Activated T-cell treated with anti-CD3 and anti-CD28 coated beads for 24 hours (primary cell): ENCODE data around the gene ABCG1.

Experiments
- DNase-seq: peaks from one replicate; pipeline ENCODE4 v3.0.0-alpha.2; 2020; ENCODE audit warnings: low read depth

ABCG1 gene

GRCh38 chr21:42321231-42321630, 102.3 kb downstream of the ABCG1 start:
- no peak for DNase-seq

GRCh38 chr21:42321845-42322244, 102.9 kb downstream of the ABCG1 start:
- no peak for DNase-seq

- no peak for DNase-seq
Measured at GRCh38 chr21:42324896-42325295, 106.0 kb downstream of the ABCG1 start.

GRCh38 chr21:42330380-42331371, 111.7 kb downstream of the ABCG1 start:
- no peak for DNase-seq

DNA sequence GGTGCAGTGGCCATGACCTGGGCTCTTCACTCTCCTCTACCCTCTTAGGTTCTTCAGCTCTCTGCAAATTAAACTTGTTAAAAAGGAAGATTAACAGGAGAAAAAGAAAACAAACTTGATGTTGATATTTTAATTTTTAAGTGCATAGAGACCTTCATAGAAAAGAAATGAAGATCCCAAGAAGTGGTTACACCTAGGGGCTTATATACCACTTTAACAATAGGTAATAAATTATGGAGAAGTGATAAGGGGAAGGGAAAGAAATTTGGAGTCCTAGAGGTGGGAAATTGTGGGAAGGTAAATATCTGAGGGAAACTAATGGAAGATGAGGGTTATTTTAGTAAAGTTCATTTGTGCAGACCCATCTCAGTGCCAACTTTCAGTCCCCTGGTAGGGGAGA, 112.7 kb downstream of the ABCG1 start:
- no peak for DNase-seq

GRCh38 chr21:42332557-42333317, 113.8 kb downstream of the ABCG1 start:
- no peak for DNase-seq

- no peak for DNase-seq
Measured at GRCh38 chr21:42336054-42336453, 117.1 kb downstream of the ABCG1 start.

- no peak for DNase-seq
Measured at GRCh38 chr21:42337276-42337675, 118.3 kb downstream of the ABCG1 start.

DNA sequence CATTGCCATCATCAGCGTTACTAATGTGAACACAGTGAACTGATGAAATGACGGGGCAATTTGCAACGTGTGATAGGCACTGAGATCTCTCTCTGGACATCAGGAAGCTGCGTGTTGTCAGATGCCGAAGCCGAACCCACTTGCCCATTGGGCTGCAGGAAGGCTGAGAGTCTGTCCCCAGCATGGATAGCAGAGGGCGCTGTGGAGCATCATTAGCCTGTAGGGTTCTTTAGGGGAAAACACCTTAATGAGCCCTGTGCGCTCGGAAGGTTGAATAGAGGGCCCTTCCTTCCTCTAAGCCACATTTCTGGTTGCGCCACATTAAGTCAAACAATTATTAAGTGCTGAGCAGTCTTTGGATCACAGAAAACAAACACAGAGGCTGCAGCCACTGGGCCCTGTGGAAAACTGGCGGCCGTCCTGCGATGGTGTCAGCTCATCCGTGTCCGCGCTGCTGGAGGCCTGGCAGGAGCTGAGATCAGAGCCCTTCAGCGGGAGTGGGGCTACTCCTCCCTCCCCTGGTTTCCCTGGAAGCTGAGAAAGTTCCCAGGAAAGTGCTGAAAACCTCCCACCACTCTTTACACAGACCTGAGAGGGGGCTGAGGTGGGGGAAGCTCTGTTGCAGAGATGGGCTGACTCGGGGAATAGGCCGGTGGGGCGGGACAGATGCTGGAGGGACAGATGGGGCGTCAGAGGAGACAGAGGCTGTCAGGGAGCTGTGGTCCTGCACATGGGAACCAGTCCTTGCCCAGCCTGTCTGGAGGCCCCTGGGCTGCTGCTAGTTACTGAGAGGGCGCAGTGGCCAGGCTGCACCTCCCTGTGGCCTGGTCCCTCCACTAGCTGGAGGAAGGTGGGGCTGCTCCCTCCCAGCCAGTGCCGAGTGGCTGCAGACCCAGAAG, 119.1 kb downstream of the ABCG1 start:
- peak; percentile 76 for DNase-seq

DNA sequence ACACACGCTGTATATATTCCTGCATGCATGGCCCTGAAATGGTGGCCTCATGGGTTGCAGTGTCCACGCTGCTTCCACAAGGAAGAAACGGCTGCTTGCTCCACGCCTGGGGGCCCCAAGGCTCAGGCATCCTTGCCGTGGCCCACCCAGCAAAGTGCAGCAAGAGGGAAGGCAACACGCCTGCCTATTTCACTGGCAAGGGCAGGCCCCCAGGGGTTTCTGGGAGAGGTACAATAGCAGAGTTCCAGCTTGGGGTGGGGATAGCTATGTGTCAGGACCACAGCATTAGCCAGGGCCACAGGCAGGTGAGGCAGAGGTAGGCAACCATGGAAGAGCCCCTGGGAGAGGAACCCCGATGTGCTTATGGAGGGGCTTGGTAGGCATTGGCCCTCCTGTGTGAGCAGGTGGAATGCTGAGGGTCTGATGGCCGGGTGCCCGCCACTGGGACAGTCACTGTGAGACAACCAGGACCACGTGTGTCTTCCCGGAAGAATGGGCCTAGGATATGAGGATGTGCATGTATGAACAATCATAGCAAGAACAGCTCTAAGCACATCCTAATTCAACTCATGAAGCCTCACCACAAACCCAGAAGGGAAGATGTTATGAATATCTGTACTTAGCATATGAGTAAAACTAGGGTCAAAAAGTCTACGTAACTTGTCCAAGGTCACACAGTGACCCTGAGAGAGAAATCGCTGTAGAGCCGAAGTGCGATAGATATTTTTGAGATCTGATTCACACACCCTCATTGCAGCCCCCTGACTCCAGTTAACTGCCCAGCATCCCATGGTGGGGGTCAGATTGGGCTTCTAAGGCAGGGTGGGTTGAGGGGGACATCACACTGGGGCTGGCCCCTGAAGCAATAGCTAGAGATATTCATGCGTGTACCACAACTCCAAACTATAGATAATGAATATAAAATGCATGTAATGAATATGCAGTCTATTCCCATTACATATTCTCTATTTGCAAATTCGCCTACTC, 120.1 kb downstream of the ABCG1 start:
- DNase-seq, result no peak

GRCh38 chr21:42340187-42341050, 121.5 kb downstream of the ABCG1 start:
- no peak for DNase-seq

DNA sequence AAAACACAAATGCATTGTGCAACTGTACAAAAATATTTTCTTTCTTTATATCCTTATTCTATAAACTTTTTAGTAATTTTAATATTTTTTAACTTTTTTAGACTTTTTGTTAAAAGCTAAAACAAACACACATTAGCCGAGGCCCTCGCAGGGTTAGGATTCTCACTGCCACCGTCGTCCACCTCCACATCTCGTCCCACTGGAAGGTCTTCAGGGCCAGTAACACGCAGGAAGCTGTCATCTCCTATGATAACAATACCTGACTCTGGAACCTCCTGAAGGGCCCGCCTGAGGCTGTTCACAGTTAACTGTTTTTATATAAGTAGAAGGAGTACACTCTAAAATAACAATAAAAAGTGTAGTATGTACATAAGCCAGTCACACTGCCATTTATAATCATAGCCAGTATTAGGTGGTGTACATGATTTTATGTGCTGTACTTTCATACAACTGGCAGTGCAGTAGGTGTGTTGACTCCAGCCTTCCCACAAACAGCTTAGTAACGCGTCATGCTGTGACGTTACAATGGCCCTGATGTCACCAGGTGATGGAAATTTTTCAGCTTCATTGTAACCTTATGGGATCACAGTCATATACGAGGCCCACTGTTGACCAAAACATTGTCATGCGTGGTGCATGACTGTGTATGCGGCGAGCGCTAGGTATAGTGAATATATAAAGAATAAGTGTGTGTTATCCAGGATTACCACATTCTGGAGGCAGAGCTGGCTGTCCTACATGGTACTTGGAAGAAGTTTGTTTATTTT, 123.0 kb downstream of the ABCG1 start:
- no peak for DNase-seq

GRCh38 chr21:42343101-42343500, 124.2 kb downstream of the ABCG1 start:
- no peak for DNase-seq

- DNase-seq, result no peak
Measured at GRCh38 chr21:42343556-42343955, 124.6 kb downstream of the ABCG1 start.

- DNase-seq, result no peak
Measured at GRCh38 chr21:42343963-42344510, 125.1 kb downstream of the ABCG1 start.

- no peak for DNase-seq
Measured at GRCh38 chr21:42344631-42345030, 125.7 kb downstream of the ABCG1 start.

DNA sequence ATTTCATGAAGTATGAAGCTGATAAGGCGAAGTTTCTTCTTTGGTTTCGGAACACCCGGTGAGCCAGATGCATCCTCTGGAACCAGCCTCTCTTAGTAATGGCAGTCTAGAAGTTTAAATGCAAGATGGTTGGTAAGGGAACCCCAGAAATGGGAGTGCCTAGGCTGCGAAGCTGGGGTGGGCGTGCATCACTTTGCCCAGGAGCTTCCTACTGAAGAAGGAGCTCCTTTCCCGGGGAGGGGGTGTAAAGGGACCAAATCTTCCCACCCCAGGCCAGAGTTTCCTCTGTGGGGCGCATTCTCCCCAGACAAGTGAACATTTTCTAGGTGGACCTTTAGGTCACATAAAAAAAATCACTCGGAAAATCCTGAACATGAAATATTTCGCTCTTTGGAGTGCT, 127.5 kb downstream of the ABCG1 start:
- DNase-seq, result no peak
